DMS79 treated with DMSO at 0.1 percent for 48 hours (cell line): ENCODE data around the gene TSPAN6.

Experiments used
- DNase-seq: peaks from one replicate; lab custom pipeline; 2025; lab: John Stamatoyannopoulos, UW

The TSPAN6 gene

GRCh38 chrX:100584611-100585010, 52.0 kb downstream of the TSPAN6 start, which contains the start of gene TNMD:
TNMD (plus strand) TSS chrX:100584936; CDS start chrX:100585019, 83 bp downstream.
- DNase-seq: no peak
